ENCODE data around the gene LHPP. TPM values are rescaled to one million over a fixed set of nuclear protein-coding genes. Genes with fewer than 3 reads are reported as not detected.

LHPP gene
- total and polyA plus RNA-seq, 2 experiments from 2014 or later: 27.4 to 40.2 TPM

- Histone ChIP-seq H3K4me1 (ENCODE audit: insufficient read depth) (no peaks in the 10 kb centered on the region), H3K27ac (ENCODE audit: low read depth) (no peak overlapping the region), H3K27me3 (ENCODE audit: insufficient read depth) (no peaks in the 10 kb centered on the region), H2AFZ (no peak overlapping the region), H3K36me3 (ENCODE audit: insufficient read depth) (no peaks in the 10 kb centered on the region), H4K20me1 (replicated peaks; ENCODE audit: insufficient read depth) (peaks cover 6% of the 10 kb centered on the region; the same call in 1 of the 2 replicates), H3K79me2 (replicated peaks; ENCODE audit: insufficient read depth) (no peaks in the 10 kb centered on the region), H3K9me2 (ENCODE audit: insufficient read depth) (no peaks in the 10 kb centered on the region), H3F3A (replicated peaks; ENCODE audit: low read depth) (no peaks in the 10 kb centered on the region), H3K4me3 (no peak overlapping the region), H3K4me2 (no peak overlapping the region)
- no peak overlapping the region for H3K27ac Mint-ChIP-seq
- ATAC-seq (no peak), DNase-seq (ENCODE audit: low spot score) (no peak)
- peaks cover 8% of the 10 kb centered on the region for H3K27me3 Mint-ChIP-seq (ENCODE audit: insufficient read depth, low read depth, poor library complexity)
- H3K4me1 Mint-ChIP-seq: no peaks in the 10 kb centered on the region; the same call in 2 of the 3 replicates
- H3K4me3 Mint-ChIP-seq: no peak overlapping the region
- 0 out of 3 replicates have a peak, but pooled peaks cover 4% of the 10 kb centered on the region for H3K36me3 Mint-ChIP-seq (ENCODE audit: low read depth)
- H3K9me3 Mint-ChIP-seq: no peaks in the 10 kb centered on the region; the same call in 2 of the 3 replicates
- TF ChIP-seq ETS1 (IDR thresholded peaks at IDR 0.05): no peak
- no peak for TF ChIP-seq ZNF114 (CRISPR knock-in tag; IDR thresholded peaks at IDR 0.05)
- TF ChIP-seq CREB1 (CRISPR knock-in tag; IDR thresholded peaks at IDR 0.05; ENCODE audit: low read depth): no peak
- no peak for TF ChIP-seq ZNF462 (CRISPR knock-in tag; IDR thresholded peaks at IDR 0.05)
- TF ChIP-seq EZH2 (IDR thresholded peaks at IDR 0.05; ENCODE audit: low read depth, unreplicated experiment): no peak
- no peak for TF ChIP-seq POLR2AphosphoS5 (IDR thresholded peaks at IDR 0.05; ENCODE audit: low read depth)
These were observed 50.4 kb downstream of the LHPP start for GRCh38 chr10:124512040-124512428.

Data from GM23338 (cell line).